AG10803 (cell line): ENCODE measurements around the gene EPB41L4B.

Experiments
- DNase-seq: peaks from one replicate; pipeline ENCODE4 v3.0.0; 2010; ENCODE audit warnings: low read depth
- H3K4me3 ChIP-seq: 2 replicates; pipeline ENCODE4 v1.5.1; 2011; ENCODE audit warnings: mild to moderate bottlenecking, low read length, control low read depth
- TF ChIP-seq, protein P1 (sequence below): conservative IDR thresholded peaks from 2 replicates; pipeline ENCODE4 v1.5.1; 2011; ENCODE audit warnings: mild to moderate bottlenecking, low read length, control low read depth, inconsistent platforms

Gene EPB41L4B

DNA sequence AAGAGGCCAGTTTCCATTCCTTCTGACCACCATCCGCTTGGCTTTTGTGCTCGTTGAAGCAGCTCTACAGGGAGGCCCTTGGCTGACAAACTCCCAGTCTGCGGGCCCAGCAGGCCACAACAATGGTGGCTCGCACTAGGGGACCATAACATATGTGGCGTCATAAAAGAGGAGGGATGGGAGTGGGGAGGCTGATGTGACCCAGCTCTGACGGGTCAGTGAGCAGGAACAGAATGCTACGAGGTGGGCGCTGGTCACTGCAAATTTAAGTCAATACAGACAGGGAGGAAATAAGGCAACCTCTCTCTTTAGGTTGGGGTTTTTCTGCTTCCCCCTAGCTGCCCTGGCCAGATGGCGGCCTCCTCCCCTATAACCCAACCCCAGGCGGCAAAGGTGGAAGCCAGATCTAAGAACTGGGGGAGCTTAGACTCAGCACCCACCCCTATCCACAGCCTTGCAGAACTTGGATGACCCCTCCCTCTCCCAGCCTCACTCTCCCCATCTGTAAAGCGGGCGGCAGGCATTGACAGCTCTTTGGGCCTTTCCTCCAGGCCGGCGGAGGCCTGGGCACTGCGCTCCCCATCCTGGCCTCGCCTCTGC is 154.6 kb downstream of the EPB41L4B start:
- no peak overlapping the region for H3K4me3 ChIP-seq
- TF ChIP-seq, protein P1, sequence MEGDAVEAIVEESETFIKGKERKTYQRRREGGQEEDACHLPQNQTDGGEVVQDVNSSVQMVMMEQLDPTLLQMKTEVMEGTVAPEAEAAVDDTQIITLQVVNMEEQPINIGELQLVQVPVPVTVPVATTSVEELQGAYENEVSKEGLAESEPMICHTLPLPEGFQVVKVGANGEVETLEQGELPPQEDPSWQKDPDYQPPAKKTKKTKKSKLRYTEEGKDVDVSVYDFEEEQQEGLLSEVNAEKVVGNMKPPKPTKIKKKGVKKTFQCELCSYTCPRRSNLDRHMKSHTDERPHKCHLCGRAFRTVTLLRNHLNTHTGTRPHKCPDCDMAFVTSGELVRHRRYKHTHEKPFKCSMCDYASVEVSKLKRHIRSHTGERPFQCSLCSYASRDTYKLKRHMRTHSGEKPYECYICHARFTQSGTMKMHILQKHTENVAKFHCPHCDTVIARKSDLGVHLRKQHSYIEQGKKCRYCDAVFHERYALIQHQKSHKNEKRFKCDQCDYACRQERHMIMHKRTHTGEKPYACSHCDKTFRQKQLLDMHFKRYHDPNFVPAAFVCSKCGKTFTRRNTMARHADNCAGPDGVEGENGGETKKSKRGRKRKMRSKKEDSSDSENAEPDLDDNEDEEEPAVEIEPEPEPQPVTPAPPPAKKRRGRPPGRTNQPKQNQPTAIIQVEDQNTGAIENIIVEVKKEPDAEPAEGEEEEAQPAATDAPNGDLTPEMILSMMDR = no peak
- DNase-seq = no peak

DNA sequence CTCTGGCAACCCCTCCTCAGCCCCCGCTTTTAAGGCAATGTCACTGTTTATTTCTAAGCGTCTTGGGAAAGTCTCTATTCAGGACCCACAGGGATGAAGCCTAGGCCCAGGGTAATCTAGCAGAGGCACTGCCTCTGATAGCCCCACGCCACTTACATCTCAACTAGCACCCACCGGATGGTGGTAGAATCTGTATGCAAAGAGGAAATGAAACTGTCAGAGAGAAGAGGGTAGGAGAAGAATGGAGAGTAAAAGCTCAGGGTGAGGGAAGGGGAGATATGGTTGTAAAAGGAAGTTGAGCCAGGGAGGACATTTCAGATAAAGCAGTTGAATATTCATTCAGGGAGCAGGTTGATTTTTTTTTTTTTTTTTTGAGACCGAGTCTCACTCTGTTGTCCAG is 156.8 kb downstream of the EPB41L4B start:
- TF ChIP-seq, protein P1 = no peak
- DNase-seq = no peak
- no peak overlapping the region for H3K4me3 ChIP-seq

DNA sequence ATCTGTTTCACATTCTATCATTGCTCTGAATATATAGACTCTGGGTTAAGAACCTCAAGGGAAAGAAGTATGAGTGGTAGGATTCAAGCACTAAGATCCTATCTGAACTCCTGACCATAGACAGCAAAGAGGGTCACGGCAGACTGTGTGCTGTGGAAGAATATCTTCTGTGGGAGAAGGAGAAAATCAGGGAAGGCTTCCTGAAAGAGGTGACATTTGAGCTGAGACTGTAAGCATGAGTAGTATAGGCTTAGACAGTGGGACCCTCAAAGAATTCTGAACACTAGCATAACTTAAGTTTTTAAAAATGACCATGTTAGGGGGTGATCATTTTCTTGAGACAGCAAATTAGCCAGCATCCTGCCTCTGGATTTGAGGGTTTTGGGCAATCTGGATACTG is 157.7 kb downstream of the EPB41L4B start:
- DNase-seq = no peak
- TF ChIP-seq, protein P1 = no peak
- H3K4me3 ChIP-seq = no peak overlapping the region

DNA sequence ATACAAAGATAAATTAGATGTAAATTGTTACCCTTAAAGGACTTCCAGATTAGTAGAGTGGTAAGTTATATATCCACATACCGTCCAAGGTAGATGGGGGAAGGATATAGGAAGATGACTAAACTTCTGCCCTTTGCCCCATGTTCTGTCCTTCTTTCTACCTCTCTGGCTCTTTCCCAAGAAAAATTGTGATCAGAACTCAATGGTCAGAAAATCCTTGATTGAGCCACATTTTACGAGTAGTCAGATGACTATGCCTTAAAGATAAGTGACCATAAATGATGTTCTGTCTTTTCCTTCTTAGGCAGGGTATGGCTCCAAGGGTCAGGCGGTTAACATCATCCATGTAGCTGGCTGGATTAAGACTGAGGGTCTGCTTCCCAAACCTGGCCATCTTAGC is 158.2 kb downstream of the EPB41L4B start:
- no peak for DNase-seq
- H3K4me3 ChIP-seq = no peak overlapping the region
- TF ChIP-seq, protein P1 = no peak

DNA sequence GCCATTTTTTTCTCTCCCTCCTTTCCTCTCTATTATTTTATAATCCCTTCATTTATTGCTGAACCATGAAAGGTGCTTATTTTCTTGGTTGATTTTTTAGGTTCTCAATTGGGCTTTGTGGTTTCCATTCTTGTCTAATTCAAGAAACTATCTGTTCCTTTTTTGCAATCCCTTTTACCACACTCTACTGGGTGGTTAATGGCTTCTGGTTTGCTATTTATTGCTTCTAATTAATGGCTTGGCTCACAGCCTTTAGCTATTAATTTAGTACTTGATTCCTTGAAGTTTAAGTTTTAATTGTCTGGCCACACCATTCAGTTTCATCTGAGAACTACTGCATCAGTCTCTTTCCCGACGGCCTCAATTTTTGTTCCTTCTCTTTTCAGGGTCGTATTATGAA is 159.4 kb downstream of the EPB41L4B start:
- TF ChIP-seq, protein P1 = no peak
- DNase-seq = no peak
- H3K4me3 ChIP-seq = no peak overlapping the region

DNA sequence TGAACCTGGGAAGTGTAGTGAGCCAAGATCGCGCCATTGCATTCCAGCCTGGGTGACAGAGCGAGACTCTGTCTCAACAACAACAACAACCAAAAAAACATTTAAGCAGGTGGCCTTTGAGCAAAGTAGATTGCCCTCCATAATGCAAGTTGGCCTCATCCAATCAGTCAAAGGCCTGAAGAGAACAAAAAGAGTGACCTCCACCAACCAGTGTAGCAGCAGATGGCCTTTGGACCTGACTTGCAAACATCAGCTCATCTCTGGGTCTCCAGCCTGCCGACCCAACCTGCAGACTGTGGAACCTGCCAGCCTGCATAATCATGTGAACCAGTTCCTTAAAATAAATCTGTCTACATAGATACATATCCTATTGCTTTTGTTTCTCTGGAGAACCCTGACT is 161.3 kb downstream of the EPB41L4B start:
- H3K4me3 ChIP-seq = no peak overlapping the region
- TF ChIP-seq, protein P1 = no peak
- no peak for DNase-seq

DNA sequence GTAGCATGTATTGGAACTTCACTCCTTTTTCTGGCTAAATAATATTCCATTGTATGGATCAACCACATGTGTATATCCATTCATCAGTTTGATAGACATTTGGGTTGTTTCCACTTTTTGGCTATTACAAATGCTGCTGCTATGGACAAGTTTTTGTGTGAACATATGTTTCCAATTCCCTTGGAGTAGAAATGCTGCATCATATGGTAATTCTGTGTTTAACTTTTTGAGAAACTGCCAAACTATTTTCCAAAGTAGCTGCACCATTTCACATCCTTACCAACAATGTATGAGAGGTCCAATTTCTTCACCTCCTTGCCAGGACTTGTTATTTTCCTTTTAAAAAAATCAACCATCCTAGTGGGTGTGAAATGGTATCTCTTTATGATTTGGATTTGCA is 162.2 kb downstream of the EPB41L4B start:
- no peak overlapping the region for H3K4me3 ChIP-seq
- peak; percentile 69 for DNase-seq
- TF ChIP-seq, protein P1 = no peak
